ENCODE measurements around the gene PCYT1A.

DNA sequence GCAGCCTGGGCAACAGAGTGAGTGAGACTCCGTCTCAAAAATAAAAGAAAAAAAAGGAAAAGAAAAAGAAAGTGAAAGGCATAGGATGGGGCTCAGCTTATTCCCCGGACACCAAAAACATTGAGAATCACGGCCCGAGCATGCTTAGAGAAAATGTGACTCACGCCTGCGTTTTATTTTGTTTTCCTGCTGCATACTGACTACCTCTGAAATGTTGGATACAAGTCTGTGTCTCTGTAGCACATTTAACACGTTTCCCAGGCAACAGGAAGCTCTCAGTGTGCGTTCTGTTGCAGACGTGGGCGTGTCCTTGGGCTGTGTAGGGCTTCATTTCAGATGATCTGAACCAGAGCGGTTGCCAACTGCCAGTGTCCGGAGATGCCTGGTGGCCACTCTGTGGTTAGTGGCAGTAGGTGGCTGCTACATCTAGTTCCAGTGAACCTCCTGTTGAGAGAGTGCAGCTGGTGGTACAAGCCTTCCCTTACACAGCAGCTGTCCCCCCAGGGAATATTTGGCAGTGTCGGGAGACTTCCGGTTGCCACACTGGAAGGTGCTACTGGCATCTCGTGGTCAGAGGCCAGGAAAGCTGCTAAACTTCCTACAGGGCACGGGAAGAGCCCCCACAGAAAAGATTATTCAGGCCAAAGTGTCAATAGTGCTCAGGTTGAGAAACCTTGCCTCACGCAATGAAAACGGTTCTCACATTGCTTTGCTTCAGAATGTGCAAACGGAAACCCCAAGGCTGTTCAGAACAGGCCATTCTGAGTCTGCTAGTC is 68.1 kb downstream of the PCYT1A start:
- TF ChIP-seq, protein P1, sequence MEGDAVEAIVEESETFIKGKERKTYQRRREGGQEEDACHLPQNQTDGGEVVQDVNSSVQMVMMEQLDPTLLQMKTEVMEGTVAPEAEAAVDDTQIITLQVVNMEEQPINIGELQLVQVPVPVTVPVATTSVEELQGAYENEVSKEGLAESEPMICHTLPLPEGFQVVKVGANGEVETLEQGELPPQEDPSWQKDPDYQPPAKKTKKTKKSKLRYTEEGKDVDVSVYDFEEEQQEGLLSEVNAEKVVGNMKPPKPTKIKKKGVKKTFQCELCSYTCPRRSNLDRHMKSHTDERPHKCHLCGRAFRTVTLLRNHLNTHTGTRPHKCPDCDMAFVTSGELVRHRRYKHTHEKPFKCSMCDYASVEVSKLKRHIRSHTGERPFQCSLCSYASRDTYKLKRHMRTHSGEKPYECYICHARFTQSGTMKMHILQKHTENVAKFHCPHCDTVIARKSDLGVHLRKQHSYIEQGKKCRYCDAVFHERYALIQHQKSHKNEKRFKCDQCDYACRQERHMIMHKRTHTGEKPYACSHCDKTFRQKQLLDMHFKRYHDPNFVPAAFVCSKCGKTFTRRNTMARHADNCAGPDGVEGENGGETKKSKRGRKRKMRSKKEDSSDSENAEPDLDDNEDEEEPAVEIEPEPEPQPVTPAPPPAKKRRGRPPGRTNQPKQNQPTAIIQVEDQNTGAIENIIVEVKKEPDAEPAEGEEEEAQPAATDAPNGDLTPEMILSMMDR (IDR thresholded peaks at IDR 0.05) = no peak
- no peak for TF ChIP-seq EP300 (IDR thresholded peaks at IDR 0.05)
